ENCODE measurements around the gene COMT.

Gene COMT

DNA sequence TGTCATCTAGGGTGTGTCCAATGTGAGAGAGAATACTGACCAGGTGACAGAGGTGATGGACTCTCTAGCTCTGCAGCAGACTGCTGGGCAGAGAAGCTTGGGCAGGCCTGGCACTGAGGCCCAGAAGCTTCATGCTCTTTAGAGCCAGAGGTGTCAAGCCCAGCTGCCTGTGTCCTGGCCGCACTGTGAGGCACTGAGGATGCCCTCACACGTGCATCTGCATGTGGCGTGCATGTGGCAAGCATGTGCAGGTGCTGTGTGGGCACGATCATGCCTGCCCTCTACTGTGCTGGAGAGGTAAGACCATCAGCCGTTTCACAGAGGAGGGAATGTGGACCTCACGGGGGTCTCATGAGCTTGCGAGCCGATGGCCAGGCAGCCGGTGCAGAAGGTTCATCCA, 15.9 kb downstream of the COMT start:
- H3K9ac ChIP-seq (ENCODE audit: low read length), result no peak overlapping the region
- H3K27me3 ChIP-seq (ENCODE audit: insufficient read depth, low read length, poor library complexity), result no peaks in the 10 kb centered on the region
- no peak overlapping the region for H3K23ac ChIP-seq (ENCODE audit: low read length)
- H3K4me3 ChIP-seq (ENCODE audit: low read length), result no peak overlapping the region
- no peak overlapping the region for H3K27ac ChIP-seq (ENCODE audit: low read depth, low read length)
- H3K36me3 ChIP-seq (ENCODE audit: control insufficient read depth, insufficient read depth, low read length), result no peaks in the 10 kb centered on the region
- no peaks in the 10 kb centered on the region for H3K79me1 ChIP-seq (ENCODE audit: low read length)
- no peak overlapping the region for H4K5ac ChIP-seq (ENCODE audit: low read length)
- no peak overlapping the region for H3K56ac ChIP-seq (ENCODE audit: low read length)
- DNase-seq, result peak; percentile 48
- no peak overlapping the region for H3K18ac ChIP-seq (ENCODE audit: low read length)
- no peak overlapping the region for H2AK5ac ChIP-seq (ENCODE audit: low read length)
- H3K79me2 ChIP-seq (ENCODE audit: control insufficient read depth, insufficient read depth, low read length), result no peaks in the 10 kb centered on the region
- peaks cover 4% of the 10 kb centered on the region for H3K4me1 ChIP-seq (ENCODE audit: control insufficient read depth, low read depth, low read length)
- H2BK5ac ChIP-seq (ENCODE audit: low read length), result no peak overlapping the region
- H3K4me2 ChIP-seq (ENCODE audit: low read length), result no peak overlapping the region
- H2BK120ac ChIP-seq (ENCODE audit: low read depth, low read length), result no peak overlapping the region
- H2BK15ac ChIP-seq (replicated peaks; ENCODE audit: low read depth), result no peak overlapping the region
- no peak overlapping the region for H3K4ac ChIP-seq (ENCODE audit: low read depth, low read length)
- no CpG with 5 or more reads among the region's 9 CpGs for WGBS (ENCODE audit: extremely low coverage, insufficient coverage, low lambda C conversion rate)
- no peak overlapping the region for H4K8ac ChIP-seq (ENCODE audit: low read depth, low read length)

DNA sequence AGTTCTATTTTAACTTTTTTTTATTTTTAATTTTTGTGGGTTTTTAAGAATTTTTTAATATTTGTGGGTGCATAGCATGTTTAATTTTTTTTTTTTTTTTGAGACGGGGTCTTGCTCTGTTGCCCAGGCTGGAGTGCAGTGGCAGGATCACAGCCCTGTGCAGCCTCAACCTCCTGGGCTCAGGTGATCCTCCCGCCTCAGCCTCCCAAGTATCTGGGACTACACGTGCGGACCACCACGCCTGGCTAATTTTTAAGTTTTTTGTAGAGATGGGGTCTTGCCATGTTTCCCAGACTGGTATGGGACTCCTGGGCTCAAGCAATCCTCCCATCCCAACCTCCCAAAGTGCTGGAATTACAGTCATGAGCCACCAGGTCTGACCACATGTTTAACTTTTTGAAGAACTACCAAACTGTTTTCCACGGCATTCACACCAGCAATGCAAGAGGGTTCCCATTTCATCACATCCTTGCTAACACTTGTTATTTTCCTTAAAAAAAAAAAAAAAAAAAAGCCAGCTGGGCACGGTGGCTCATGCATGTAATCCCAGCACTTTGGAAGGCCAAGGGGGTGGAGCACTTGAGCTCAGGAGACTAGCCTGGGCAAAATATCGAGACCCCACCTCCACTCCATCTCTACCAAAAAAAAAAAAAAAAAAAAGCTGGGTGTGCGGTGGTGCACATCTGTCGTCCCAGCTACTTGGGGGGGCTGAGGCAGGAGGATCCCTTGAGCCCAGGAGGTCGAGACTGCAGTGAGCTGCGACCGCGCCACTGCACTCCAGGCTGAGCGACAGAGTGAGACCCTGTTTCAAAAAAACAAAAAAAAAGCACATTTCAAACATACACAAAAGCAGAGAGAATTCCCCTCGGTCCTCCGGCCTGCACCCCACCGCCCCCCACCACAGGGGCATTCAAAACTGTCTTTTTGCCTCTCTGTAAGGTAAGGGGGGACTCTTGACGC, 16.8 kb downstream of the COMT start:
- no peaks in the 10 kb centered on the region for H3K79me1 ChIP-seq (ENCODE audit: low read length)
- H3K4me1 ChIP-seq (ENCODE audit: control insufficient read depth, low read depth, low read length), result peaks cover 6% of the 10 kb centered on the region
- H3K4ac ChIP-seq (ENCODE audit: low read depth, low read length), result no peak overlapping the region
- no peak overlapping the region for H3K27ac ChIP-seq (ENCODE audit: low read depth, low read length)
- H4K8ac ChIP-seq (ENCODE audit: low read depth, low read length), result no peak overlapping the region
- H3K79me2 ChIP-seq (ENCODE audit: control insufficient read depth, insufficient read depth, low read length), result no peaks in the 10 kb centered on the region
- no peak overlapping the region for H4K5ac ChIP-seq (ENCODE audit: low read length)
- DNase-seq, result peak; percentile 23
- H2AK5ac ChIP-seq (ENCODE audit: low read length), result no peak overlapping the region
- H3K36me3 ChIP-seq (ENCODE audit: control insufficient read depth, insufficient read depth, low read length), result no peaks in the 10 kb centered on the region
- peak overlapping the region; percentile 77 for H3K4me2 ChIP-seq (ENCODE audit: low read length)
- H3K9ac ChIP-seq (ENCODE audit: low read length), result peak overlapping the region; percentile 70
- no CpG with 5 or more reads among the region's 19 CpGs for WGBS (ENCODE audit: extremely low coverage, insufficient coverage, low lambda C conversion rate)
- H2BK15ac ChIP-seq (replicated peaks; ENCODE audit: low read depth), result no peak overlapping the region
- no peaks in the 10 kb centered on the region for H3K27me3 ChIP-seq (ENCODE audit: insufficient read depth, low read length, poor library complexity)
- H3K23ac ChIP-seq (ENCODE audit: low read length), result no peak overlapping the region
- peak overlapping the region; percentile 81 for H3K56ac ChIP-seq (ENCODE audit: low read length)
- H2BK120ac ChIP-seq (ENCODE audit: low read depth, low read length), result no peak overlapping the region
- H2BK5ac ChIP-seq (ENCODE audit: low read length), result no peak overlapping the region
- H3K18ac ChIP-seq (ENCODE audit: low read length), result peak overlapping the region; percentile 15
- H3K4me3 ChIP-seq (ENCODE audit: low read length), result no peak overlapping the region

DNA sequence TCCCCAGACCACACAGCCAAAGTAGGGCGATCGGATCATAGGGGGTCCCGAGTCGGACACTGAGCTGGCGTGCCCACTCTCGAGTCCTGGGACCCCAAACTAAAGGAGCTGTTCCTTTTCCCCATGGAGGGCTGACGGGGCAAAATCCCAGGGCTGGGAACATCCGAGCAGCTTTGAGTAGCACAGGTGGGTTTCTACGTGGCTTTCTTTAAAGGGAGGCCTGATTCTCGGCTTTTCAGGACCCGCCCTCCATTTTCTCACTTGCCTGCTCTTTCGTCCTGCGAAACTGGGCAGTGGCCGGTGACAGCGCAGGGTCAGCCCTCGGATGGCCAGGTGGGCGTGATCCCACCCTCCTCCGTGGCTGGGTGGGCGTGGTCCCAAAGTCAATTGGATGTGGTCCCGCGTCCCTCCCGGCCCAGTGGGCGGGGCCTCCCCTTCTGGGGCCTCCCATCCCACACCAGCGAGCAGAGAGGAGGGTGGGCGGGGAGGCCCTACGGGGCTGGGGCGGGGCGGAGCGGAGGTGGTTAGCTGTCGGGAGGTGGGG, 17.5 kb downstream of the COMT start:
- Histone ChIP-seq H2AK5ac (ENCODE audit: low read length) (no peak overlapping the region), H2BK120ac (ENCODE audit: low read depth, low read length) (no peak overlapping the region), H4K8ac (ENCODE audit: low read depth, low read length) (no peak overlapping the region), H3K9ac (ENCODE audit: low read length) (peak overlapping the region; percentile 70), H3K27me3 (ENCODE audit: insufficient read depth, low read length, poor library complexity) (no peaks in the 10 kb centered on the region), H3K36me3 (ENCODE audit: control insufficient read depth, insufficient read depth, low read length) (no peaks in the 10 kb centered on the region), H3K56ac (ENCODE audit: low read length) (peak overlapping the region; percentile 86), H3K18ac (ENCODE audit: low read length) (peak overlapping the region; percentile 15), H3K79me2 (ENCODE audit: control insufficient read depth, insufficient read depth, low read length) (no peaks in the 10 kb centered on the region), H3K4ac (ENCODE audit: low read depth, low read length) (no peak overlapping the region), H3K4me2 (ENCODE audit: low read length) (peak overlapping the region; percentile 77), H3K27ac (ENCODE audit: low read depth, low read length) (no peak overlapping the region), H2BK5ac (ENCODE audit: low read length) (no peak overlapping the region), H3K4me3 (ENCODE audit: low read length) (peak overlapping the region; percentile 15), H4K5ac (ENCODE audit: low read length) (no peak overlapping the region), H3K79me1 (ENCODE audit: low read length) (no peaks in the 10 kb centered on the region), H3K4me1 (ENCODE audit: control insufficient read depth, low read depth, low read length) (peaks cover 9% of the 10 kb centered on the region), H2BK15ac (replicated peaks; ENCODE audit: low read depth) (no peak overlapping the region), H3K23ac (ENCODE audit: low read length) (no peak overlapping the region)
- peak; percentile 98 for DNase-seq
- WGBS (ENCODE audit: extremely low coverage, insufficient coverage, low lambda C conversion rate), result no CpG with 5 or more reads among the region's 30 CpGs

DNA sequence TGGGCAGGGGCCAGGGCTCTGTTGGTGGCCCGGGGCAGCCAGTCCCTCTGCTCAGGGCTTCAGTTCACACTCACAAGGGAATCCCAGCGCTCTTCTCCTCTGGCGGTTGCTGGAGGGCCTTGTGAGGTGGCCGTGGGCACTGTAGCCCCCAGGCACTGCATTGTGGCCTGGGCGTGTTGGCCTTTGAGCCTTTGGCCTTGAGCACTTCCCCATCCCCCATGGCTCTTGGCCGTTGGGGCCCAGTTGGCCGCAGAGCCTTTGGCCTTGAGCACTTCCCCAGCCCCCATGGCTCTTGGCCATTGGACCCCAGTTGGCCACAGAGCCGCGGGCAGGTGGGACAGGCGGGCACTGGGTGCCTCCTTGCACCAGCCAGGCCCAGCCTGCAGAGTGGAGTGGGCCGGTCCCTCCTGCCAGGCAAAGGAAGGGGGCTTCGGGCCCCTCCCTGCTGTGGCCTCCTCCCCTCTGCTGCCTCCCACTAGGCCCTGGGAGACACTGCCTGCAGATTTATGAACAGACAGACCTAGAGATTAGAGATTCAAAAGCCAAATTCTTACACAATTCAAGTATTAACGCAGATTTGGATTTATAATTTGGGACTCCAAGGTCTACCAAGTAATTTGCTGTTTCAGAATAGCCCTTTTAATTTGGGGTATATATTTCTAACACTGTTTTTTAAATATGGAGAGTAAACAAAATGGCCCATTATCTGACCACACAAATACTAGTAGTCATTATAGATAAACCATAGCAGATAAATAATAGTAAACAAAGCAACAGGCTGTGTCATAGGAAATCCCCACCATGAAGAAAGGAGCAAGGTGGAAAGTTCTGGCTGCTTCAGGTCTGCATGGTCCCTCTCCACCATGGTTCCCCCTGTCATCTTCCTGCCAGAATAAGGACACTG, 18.3 kb downstream of the COMT start:
- H3K4me1 ChIP-seq (ENCODE audit: control insufficient read depth, low read depth, low read length), result peaks cover 9% of the 10 kb centered on the region
- no peaks in the 10 kb centered on the region for H3K27me3 ChIP-seq (ENCODE audit: insufficient read depth, low read length, poor library complexity)
- peak overlapping the region; percentile 69 for H2BK5ac ChIP-seq (ENCODE audit: low read length)
- no peaks in the 10 kb centered on the region for H3K36me3 ChIP-seq (ENCODE audit: control insufficient read depth, insufficient read depth, low read length)
- H3K4ac ChIP-seq (ENCODE audit: low read depth, low read length), result no peak overlapping the region
- H4K5ac ChIP-seq (ENCODE audit: low read length), result no peak overlapping the region
- H3K56ac ChIP-seq (ENCODE audit: low read length), result peak overlapping the region; percentile 86
- no peak overlapping the region for H3K23ac ChIP-seq (ENCODE audit: low read length)
- H2AK5ac ChIP-seq (ENCODE audit: low read length), result no peak overlapping the region
- no peak overlapping the region for H2BK120ac ChIP-seq (ENCODE audit: low read depth, low read length)
- H3K79me1 ChIP-seq (ENCODE audit: low read length), result no peaks in the 10 kb centered on the region
- H3K27ac ChIP-seq (ENCODE audit: low read depth, low read length), result no peak overlapping the region
- peak overlapping the region; percentile 62 for H3K9ac ChIP-seq (ENCODE audit: low read length)
- no peaks in the 10 kb centered on the region for H3K79me2 ChIP-seq (ENCODE audit: control insufficient read depth, insufficient read depth, low read length)
- peak overlapping the region; percentile 32 for H3K4me2 ChIP-seq (ENCODE audit: low read length)
- H4K8ac ChIP-seq (ENCODE audit: low read depth, low read length), result no peak overlapping the region
- H3K4me3 ChIP-seq (ENCODE audit: low read length), result no peak overlapping the region
- no CpG with 5 or more reads among the region's 13 CpGs for WGBS (ENCODE audit: extremely low coverage, insufficient coverage, low lambda C conversion rate)
- peak overlapping the region; percentile 7 for H3K18ac ChIP-seq (ENCODE audit: low read length)
- no peak overlapping the region for H2BK15ac ChIP-seq (replicated peaks; ENCODE audit: low read depth)
- DNase-seq, result no peak

DNA sequence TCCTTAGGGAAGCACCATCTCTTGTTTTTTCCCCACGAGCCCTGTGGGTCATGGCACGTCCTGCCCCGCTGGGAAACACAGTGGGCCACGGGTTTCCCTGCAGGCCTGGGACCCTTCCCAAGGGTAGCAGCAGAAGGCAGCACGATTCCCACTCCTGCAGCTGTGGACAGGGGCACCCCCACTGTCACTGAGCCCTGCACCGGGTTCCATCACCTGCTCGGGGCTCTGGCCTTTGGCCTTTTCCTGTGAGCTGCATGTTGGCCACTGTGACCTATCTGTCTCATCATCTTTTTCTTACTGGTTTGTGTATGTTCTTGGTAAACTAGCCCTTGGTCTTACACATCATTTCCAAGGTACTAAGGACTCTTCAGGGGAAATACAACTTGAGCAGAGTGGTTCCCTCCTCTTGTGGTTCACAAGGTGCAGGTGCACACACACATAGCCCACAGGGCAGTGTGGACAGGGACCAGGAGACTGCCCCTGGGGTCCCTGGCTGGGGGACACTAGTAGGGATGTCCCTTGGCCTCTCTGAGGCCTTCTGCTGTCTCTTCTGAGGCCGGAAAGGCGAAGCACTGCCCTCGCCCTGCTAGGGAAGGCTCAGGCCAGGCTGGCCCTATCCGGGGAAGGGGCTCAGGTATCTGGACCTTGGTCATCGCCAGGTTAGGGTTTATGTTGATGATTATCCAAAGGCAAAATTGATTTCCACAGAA, 19.1 kb downstream of the COMT start:
- H3K36me3 ChIP-seq (ENCODE audit: control insufficient read depth, insufficient read depth, low read length), result no peaks in the 10 kb centered on the region
- H4K5ac ChIP-seq (ENCODE audit: low read length), result no peak overlapping the region
- H3K79me2 ChIP-seq (ENCODE audit: control insufficient read depth, insufficient read depth, low read length), result no peaks in the 10 kb centered on the region
- peaks cover 9% of the 10 kb centered on the region for H3K4me1 ChIP-seq (ENCODE audit: control insufficient read depth, low read depth, low read length)
- no CpG with 5 or more reads among the region's 12 CpGs for WGBS (ENCODE audit: extremely low coverage, insufficient coverage, low lambda C conversion rate)
- H3K23ac ChIP-seq (ENCODE audit: low read length), result no peak overlapping the region
- no peak overlapping the region for H3K4me2 ChIP-seq (ENCODE audit: low read length)
- H2BK15ac ChIP-seq (replicated peaks; ENCODE audit: low read depth), result no peak overlapping the region
- H2AK5ac ChIP-seq (ENCODE audit: low read length), result no peak overlapping the region
- H4K8ac ChIP-seq (ENCODE audit: low read depth, low read length), result no peak overlapping the region
- H2BK5ac ChIP-seq (ENCODE audit: low read length), result no peak overlapping the region
- H3K4ac ChIP-seq (ENCODE audit: low read depth, low read length), result no peak overlapping the region
- H3K18ac ChIP-seq (ENCODE audit: low read length), result no peak overlapping the region
- no peak overlapping the region for H3K27ac ChIP-seq (ENCODE audit: low read depth, low read length)
- no peak overlapping the region for H3K56ac ChIP-seq (ENCODE audit: low read length)
- H3K27me3 ChIP-seq (ENCODE audit: insufficient read depth, low read length, poor library complexity), result no peaks in the 10 kb centered on the region
- no peaks in the 10 kb centered on the region for H3K79me1 ChIP-seq (ENCODE audit: low read length)
- no peak for DNase-seq
- H3K9ac ChIP-seq (ENCODE audit: low read length), result no peak overlapping the region
- no peak overlapping the region for H3K4me3 ChIP-seq (ENCODE audit: low read length)
- no peak overlapping the region for H2BK120ac ChIP-seq (ENCODE audit: low read depth, low read length)
